K562 (cell line): ENCODE results near the gene FAAH.

Experiments used
- ELF4 ChIP-seq: fragments of 450-650 bp; formaldehyde crosslinking; IDR thresholded peaks from 2 replicates; pipeline ENCODE4 v1.4.0; 2022; ENCODE audit warnings: missing genetic modification characterization
- HCFC1 ChIP-seq: IDR thresholded peaks from 2 replicates; pipeline ENCODE4 v1.6.1; 2012; ENCODE audit warnings: low read depth, low read length, improper control_type of control experiment
- KDM1A ChIP-seq, 2 experiments: fragments of 450-650 bp; IDR thresholded peaks; 2 replicates each; pipeline ENCODE4 v1.6.1; 2016; ENCODE audit warnings: mild to moderate bottlenecking in 2 of 2
- MTA3 ChIP-seq: fragments of 450-650 bp; formaldehyde crosslinking; IDR thresholded peaks from 2 replicates; pipeline ENCODE4 v1.6.1; 2017; ENCODE audit warnings: mild to moderate bottlenecking, borderline replicate concordance
- MYC ChIP-seq, 2 experiments: fragments of 250-450 bp in 1 of 2; sonication (Bioruptor Pico) in 1 of 2; IDR thresholded peaks; 2 replicates each; pipeline versions ENCODE4 v1.5.1 to v1.6.1; 2012 to 2021; ENCODE audit warnings: low read depth in 2 of 2, borderline replicate concordance in 1 of 2, improper control_type of control experiment in 1 of 2, low read length in 1 of 2, mild to moderate bottlenecking in 1 of 2, moderate library complexity in 1 of 2
- TAF1 ChIP-seq: IDR thresholded peaks from 2 replicates; pipeline ENCODE4 v1.6.1; 2011; ENCODE audit warnings: mild to moderate bottlenecking, low read length, moderate library complexity; ENCODE audit not compliant: insufficient read depth, control insufficient read depth, severe bottlenecking; ENCODE audit errors: extremely low read depth
- ZNF696 ChIP-seq: fragments of 250-450 bp; sonication (Bioruptor Pico); conservative IDR thresholded peaks from 2 replicates; pipeline ENCODE4 v1.4.0; 2020; ENCODE audit warnings: mild to moderate bottlenecking, moderate library complexity
- TF ChIP-seq, protein P1 (sequence below): sonication (generic); formaldehyde crosslinking; IDR thresholded peaks from 2 replicates; pipeline ENCODE4 v1.8.1; 2022; ENCODE audit warnings: missing genetic modification reagents
- TF ChIP-seq, protein P2 (sequence below): IDR thresholded peaks from 3 replicates; pipeline ENCODE4 v1.6.1; 2011; ENCODE audit warnings: borderline replicate concordance, mild to moderate bottlenecking, moderate library complexity; ENCODE audit not compliant: insufficient read length; ENCODE audit errors: extremely low read depth
- TF ChIP-seq, protein P3 (sequence below), 3 experiments: IDR thresholded peaks in 2 of 3; conservative IDR thresholded peaks in 1 of 3; 2 replicates each; pipeline ENCODE4 v1.5.1; 2011 to 2012; ENCODE audit warnings: low read length in 3 of 3, mild to moderate bottlenecking in 3 of 3, control low read depth in 2 of 3, improper control_type of control experiment in 1 of 3, inconsistent platforms in 1 of 3, low read depth in 1 of 3, mixed read lengths in 1 of 3, moderate library complexity in 1 of 3; ENCODE audit not compliant: insufficient read depth in 2 of 3

DNA sequence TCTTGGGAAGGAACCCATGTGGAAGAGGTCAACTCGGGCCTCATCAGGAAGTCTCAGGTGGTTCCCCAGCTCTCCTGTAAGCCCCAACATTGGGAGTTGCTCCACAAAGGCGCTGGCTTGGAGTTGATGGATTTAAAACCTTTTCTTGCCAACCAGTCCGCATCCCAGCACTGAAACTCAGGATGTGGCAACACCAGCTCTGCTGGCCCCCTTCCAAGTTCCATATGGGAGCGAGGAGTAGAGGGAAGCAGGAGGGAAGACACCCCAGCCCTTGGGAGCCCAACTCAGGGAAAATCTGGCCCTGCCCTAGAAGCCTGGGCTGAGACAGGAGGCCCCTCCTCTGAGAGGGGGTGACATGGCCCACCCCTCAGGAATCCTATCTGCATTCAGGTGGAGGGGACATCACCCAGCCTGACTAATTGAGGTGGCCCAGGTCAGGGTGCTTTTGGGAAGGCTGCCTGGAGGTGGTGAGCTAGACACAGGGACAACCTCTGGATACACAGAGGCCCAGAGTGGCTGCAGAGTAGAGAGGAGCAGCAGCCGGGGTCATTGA lies 62.4 kb downstream of the FAAH start:
- TF ChIP-seq, protein P1, sequence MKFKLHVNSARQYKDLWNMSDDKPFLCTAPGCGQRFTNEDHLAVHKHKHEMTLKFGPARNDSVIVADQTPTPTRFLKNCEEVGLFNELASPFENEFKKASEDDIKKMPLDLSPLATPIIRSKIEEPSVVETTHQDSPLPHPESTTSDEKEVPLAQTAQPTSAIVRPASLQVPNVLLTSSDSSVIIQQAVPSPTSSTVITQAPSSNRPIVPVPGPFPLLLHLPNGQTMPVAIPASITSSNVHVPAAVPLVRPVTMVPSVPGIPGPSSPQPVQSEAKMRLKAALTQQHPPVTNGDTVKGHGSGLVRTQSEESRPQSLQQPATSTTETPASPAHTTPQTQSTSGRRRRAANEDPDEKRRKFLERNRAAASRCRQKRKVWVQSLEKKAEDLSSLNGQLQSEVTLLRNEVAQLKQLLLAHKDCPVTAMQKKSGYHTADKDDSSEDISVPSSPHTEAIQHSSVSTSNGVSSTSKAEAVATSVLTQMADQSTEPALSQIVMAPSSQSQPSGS = no peak
- TF ChIP-seq TAF1 = no peak
- TF ChIP-seq MTA3 = no peak
- no peak for TF ChIP-seq HCFC1
- no peak for TF ChIP-seq ZNF696 (CRISPR knock-in tag)
- TF ChIP-seq ELF4 = no peak
- no peak for TF ChIP-seq MYC (IDR thresholded peaks at IDR 0.05; ENCODE audit: low read depth, low read length)
- no peak for TF ChIP-seq MYC (CRISPR knock-in tag; IDR thresholded peaks at IDR 0.05; ENCODE audit: borderline replicate concordance, low read depth)
- no peak for TF ChIP-seq KDM1A (IDR thresholded peaks at IDR 0.05)
- TF ChIP-seq, protein P2, sequence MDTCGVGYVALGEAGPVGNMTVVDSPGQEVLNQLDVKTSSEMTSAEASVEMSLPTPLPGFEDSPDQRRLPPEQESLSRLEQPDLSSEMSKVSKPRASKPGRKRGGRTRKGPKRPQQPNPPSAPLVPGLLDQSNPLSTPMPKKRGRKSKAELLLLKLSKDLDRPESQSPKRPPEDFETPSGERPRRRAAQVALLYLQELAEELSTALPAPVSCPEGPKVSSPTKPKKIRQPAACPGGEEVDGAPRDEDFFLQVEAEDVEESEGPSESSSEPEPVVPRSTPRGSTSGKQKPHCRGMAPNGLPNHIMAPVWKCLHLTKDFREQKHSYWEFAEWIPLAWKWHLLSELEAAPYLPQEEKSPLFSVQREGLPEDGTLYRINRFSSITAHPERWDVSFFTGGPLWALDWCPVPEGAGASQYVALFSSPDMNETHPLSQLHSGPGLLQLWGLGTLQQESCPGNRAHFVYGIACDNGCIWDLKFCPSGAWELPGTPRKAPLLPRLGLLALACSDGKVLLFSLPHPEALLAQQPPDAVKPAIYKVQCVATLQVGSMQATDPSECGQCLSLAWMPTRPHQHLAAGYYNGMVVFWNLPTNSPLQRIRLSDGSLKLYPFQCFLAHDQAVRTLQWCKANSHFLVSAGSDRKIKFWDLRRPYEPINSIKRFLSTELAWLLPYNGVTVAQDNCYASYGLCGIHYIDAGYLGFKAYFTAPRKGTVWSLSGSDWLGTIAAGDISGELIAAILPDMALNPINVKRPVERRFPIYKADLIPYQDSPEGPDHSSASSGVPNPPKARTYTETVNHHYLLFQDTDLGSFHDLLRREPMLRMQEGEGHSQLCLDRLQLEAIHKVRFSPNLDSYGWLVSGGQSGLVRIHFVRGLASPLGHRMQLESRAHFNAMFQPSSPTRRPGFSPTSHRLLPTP = no peak
- TF ChIP-seq, protein P3, sequence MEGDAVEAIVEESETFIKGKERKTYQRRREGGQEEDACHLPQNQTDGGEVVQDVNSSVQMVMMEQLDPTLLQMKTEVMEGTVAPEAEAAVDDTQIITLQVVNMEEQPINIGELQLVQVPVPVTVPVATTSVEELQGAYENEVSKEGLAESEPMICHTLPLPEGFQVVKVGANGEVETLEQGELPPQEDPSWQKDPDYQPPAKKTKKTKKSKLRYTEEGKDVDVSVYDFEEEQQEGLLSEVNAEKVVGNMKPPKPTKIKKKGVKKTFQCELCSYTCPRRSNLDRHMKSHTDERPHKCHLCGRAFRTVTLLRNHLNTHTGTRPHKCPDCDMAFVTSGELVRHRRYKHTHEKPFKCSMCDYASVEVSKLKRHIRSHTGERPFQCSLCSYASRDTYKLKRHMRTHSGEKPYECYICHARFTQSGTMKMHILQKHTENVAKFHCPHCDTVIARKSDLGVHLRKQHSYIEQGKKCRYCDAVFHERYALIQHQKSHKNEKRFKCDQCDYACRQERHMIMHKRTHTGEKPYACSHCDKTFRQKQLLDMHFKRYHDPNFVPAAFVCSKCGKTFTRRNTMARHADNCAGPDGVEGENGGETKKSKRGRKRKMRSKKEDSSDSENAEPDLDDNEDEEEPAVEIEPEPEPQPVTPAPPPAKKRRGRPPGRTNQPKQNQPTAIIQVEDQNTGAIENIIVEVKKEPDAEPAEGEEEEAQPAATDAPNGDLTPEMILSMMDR (IDR thresholded peaks at IDR 0.05 in 2 of 3, conservative IDR thresholded peaks at IDR 0.05 in 1 of 3; ENCODE audit: insufficient read depth in 2 of 3, low read depth in 1 of 3, low read length in 3 of 3) = no peak
